Gastroesophageal sphincter (tissue), 4 donors: ENCODE results near the gene SLC25A48. TPM values are rescaled to one million over a fixed set of nuclear protein-coding genes. Genes with fewer than 3 reads are reported as not detected.

Experiments
- ATAC-seq: fragments of 150-250 bp; one replicate; pipeline ENCODE4 v1.9.1; 2016; ENCODE audit warnings: mild to moderate bottlenecking, moderate library complexity
- H3K27ac ChIP-seq, 4 donors: fragments of 200-600 bp; sonication (generic) in 3 of 4; 1 replicate in 3 of 4; 2 replicates in 1 of 4; pipeline ENCODE4 v1.5.1; 2016 to 2019
- H3K27me3 ChIP-seq: fragments of 200-600 bp; sonication (generic); one replicate; pipeline ENCODE4 v1.5.1; 2019
- H3K36me3 ChIP-seq, 2 donors: fragments of 200-600 bp; sonication (generic); one replicate each; pipeline ENCODE4 v1.5.1; 2019; ENCODE audit warnings: control low read depth in 1 of 2
- H3K4me1 ChIP-seq, 3 donors: fragments of 200-600 bp; sonication (generic); 1 replicate in 2 of 3; 2 replicates in 1 of 3; pipeline ENCODE4 v1.5.1; 2016 to 2019; ENCODE audit warnings: control low read depth in 2 of 3
- H3K4me3 ChIP-seq, 2 donors: fragments of 200-600 bp; sonication (generic); one replicate each; pipeline ENCODE4 v1.5.1; 2019; ENCODE audit warnings: mild to moderate bottlenecking in 1 of 2, moderate library complexity in 1 of 2
- H3K9me3 ChIP-seq, 3 donors: fragments of 200-600 bp; sonication (generic); one replicate each; pipeline ENCODE4 v1.5.1; 2017 to 2019; ENCODE audit warnings: control low read depth in 2 of 3
- CTCF ChIP-seq, 4 experiments: fragments of 200-600 bp in 2 of 4; fragments of 450-650 bp in 2 of 4; sonication (generic) in 1 of 4; IDR thresholded peaks; one replicate each; pipeline ENCODE4 v1.5.1; 2017 to 2019; ENCODE audit warnings: antibody characterized with exemption in 4 of 4, mild to moderate bottlenecking in 2 of 4, moderate library complexity in 2 of 4
- EP300 ChIP-seq: sonication (generic); formaldehyde crosslinking; IDR thresholded peaks from one replicate; pipeline ENCODE4 v1.6.1; 2017; ENCODE audit warnings: antibody characterized with exemption, mild to moderate bottlenecking
- POLR2A ChIP-seq, 2 donors: fragments of 450-650 bp; IDR thresholded peaks; one replicate each; pipeline ENCODE4 v1.6.1; 2017; ENCODE audit warnings: antibody characterized with exemption in 2 of 2, mild to moderate bottlenecking in 2 of 2, moderate library complexity in 1 of 2
- POLR2AphosphoS5 ChIP-seq: sonication (generic); formaldehyde crosslinking; IDR thresholded peaks from one replicate; pipeline ENCODE4 v1.6.1; 2017; ENCODE audit warnings: antibody characterized with exemption
- WGBS, 2 donors: methylation state at CpG; one replicate each; pipeline ENCODE4 v1.1.5; 2018; ENCODE audit warnings: low coverage in 1 of 2; 5-methylcytosine and 5-hydroxymethylcytosine counted together
- total RNA-seq, 4 donors: library from RNA; depleted of rRNA; stranded (reverse); fragments of >200 nt; gene quantifications; one replicate each; pipeline ENCODE4 v1.1.0, GENCODE V29; 2016

Gene SLC25A48
- total RNA-seq, 4 donors from 2014 or later: 0.27 TPM; not detected in 3

GRCh38 chr5:135847976-135848375, 13.5 kb downstream of the SLC25A48 start:
- no peak for ATAC-seq
- Histone ChIP-seq H3K27me3 (peaks cover 8% of the 10 kb centered on the region), H3K36me3 (no peaks in the 10 kb centered on the region), H3K27ac (no peak overlapping the region), H3K9me3 (no peaks in the 10 kb centered on the region), H3K4me1 (no peaks in the 10 kb centered on the region), H3K4me3 (no peak overlapping the region)
- no peak for TF ChIP-seq CTCF (IDR thresholded peaks at IDR 0.05)
- TF ChIP-seq POLR2AphosphoS5: no peak
- TF ChIP-seq POLR2A (IDR thresholded peaks at IDR 0.05): no peak
- TF ChIP-seq EP300: no peak
- WGBS, 2 donors: 57% methylated on average over 1 of the region's 1 CpG; no CpG with 5 or more reads in 1 of the 2 donors

GRCh38 chr5:135850231-135850630, 15.8 kb downstream of the SLC25A48 start:
- H3K9me3 ChIP-seq: peaks cover 0 to 7% (median 0%) of the 10 kb centered on the region in 3 donors
- TF ChIP-seq POLR2AphosphoS5 (no peak), POLR2A (IDR thresholded peaks at IDR 0.05) (no peak)
- H3K27me3 ChIP-seq: no peaks in the 10 kb centered on the region
- no peak overlapping the region for H3K4me3 ChIP-seq
- no peak for ATAC-seq
- no peaks in the 10 kb centered on the region for H3K4me1 ChIP-seq
- no peaks in the 10 kb centered on the region for H3K36me3 ChIP-seq
- H3K27ac ChIP-seq: no peak overlapping the region
- 100% methylated on average over 1 of the region's 9 CpGs; no CpG with 5 or more reads in 1 of the 2 donors for WGBS, 2 donors

- WGBS, 2 donors: 88 to 93% methylated on average over 3 to 5 of the region's 6 CpGs
- TF ChIP-seq POLR2AphosphoS5 (no peak), EP300 (no peak), POLR2A (IDR thresholded peaks at IDR 0.05) (no peak), CTCF (IDR thresholded peaks at IDR 0.05) (no peak)
- no peak overlapping the region for H3K4me3 ChIP-seq
Observed at GRCh38 chr5:135850671-135851070, 16.2 kb downstream of the SLC25A48 start.

GRCh38 chr5:135851186-135851914, 16.9 kb downstream of the SLC25A48 start:
- TF ChIP-seq CTCF (IDR thresholded peaks at IDR 0.05) (no peak), POLR2AphosphoS5 (no peak), EP300 (no peak), POLR2A (IDR thresholded peaks at IDR 0.05) (no peak)
- WGBS, 2 donors: 65 to 79% methylated on average over 10 to 17 of the region's 24 CpGs
- Histone ChIP-seq H3K4me3 (no peak overlapping the region), H3K27ac (no peak overlapping the region), H3K36me3 (no peaks in the 10 kb centered on the region), H3K4me1 (no peaks in the 10 kb centered on the region), H3K9me3 (peaks cover 0 to 7% (median 0%) of the 10 kb centered on the region in 3 donors), H3K27me3 (no peaks in the 10 kb centered on the region)
- no peak for ATAC-seq

More at GRCh38 chr5:135850671-135851070, 16.2 kb downstream of the SLC25A48 start:
- Histone ChIP-seq H3K36me3 (no peaks in the 10 kb centered on the region), H3K9me3 (peaks cover 0 to 7% (median 0%) of the 10 kb centered on the region in 3 donors), H3K27ac (no peak overlapping the region), H3K4me1 (no peaks in the 10 kb centered on the region), H3K27me3 (no peaks in the 10 kb centered on the region)
- no peak for ATAC-seq

- WGBS, 2 donors: 91 to 93% methylated on average over 4 to 13 of the region's 34 CpGs
- no peak for ATAC-seq
- Histone ChIP-seq H3K36me3 (no peaks in the 10 kb centered on the region), H3K4me3 (no peak overlapping the region), H3K27me3 (no peaks in the 10 kb centered on the region), H3K27ac (no peak overlapping the region), H3K9me3 (peaks cover 0 to 7% (median 0%) of the 10 kb centered on the region in 3 donors), H3K4me1 (no peaks in the 10 kb centered on the region)
- TF ChIP-seq CTCF (IDR thresholded peaks at IDR 0.05) (no peak), POLR2AphosphoS5 (no peak), EP300 (no peak), POLR2A (IDR thresholded peaks at IDR 0.05) (no peak)
Observed at GRCh38 chr5:135851915-135852845, 17.7 kb downstream of the SLC25A48 start.
